SK-N-MC (cell line): Measurements from ENCODE around the gene MIA3.

ENCODE experiments used
- DNase-seq: peaks from one replicate; pipeline ENCODE4 v3.0.0-alpha.2; 2011; ENCODE audit warnings: low read depth, low spot score
- H3K27ac ChIP-seq: fragments of 200-600 bp; sonication (generic); 2 replicates; pipeline ENCODE4 v1.5.1; 2016; ENCODE audit warnings: mixed run types
- H3K36me3 ChIP-seq: fragments of 200-600 bp; sonication (generic); 2 replicates; pipeline ENCODE4 v1.6.1; 2017; ENCODE audit warnings: antibody characterized with exemption, low read length, mixed read lengths; ENCODE audit not compliant: insufficient read depth
- H3K4me3 ChIP-seq: fragments of 200-600 bp; sonication (generic); 2 replicates; pipeline ENCODE4 v1.5.1; 2016
- H3K9ac ChIP-seq: fragments of 200-600 bp; sonication (generic); 2 replicates; pipeline ENCODE4 v1.8.0; 2017; ENCODE audit warnings: mixed run types, mixed read lengths; ENCODE audit not compliant: insufficient read length
- H3K9me3 ChIP-seq: fragments of 200-600 bp; sonication (generic); 2 replicates; pipeline ENCODE4 v1.6.1; 2017; ENCODE audit warnings: low read depth, mild to moderate bottlenecking, antibody characterized with exemption, low read length, moderate library complexity, mixed read lengths
- EZH2 ChIP-seq: fragments of 200-600 bp; sonication (generic); IDR thresholded peaks from one replicate; pipeline ENCODE4 v1.6.1; 2017; ENCODE audit warnings: antibody characterized with exemption
- FOXP2 ChIP-seq: optimal IDR thresholded peaks from 2 replicates; pipeline ENCODE3; 2011; ENCODE audit warnings: mild to moderate bottlenecking, moderate library complexity; ENCODE audit not compliant: insufficient read depth; ENCODE audit errors: extremely low read length, control extremely low read depth
- POLR2AphosphoS5 ChIP-seq: IDR thresholded peaks from 2 replicates; pipeline ENCODE4 v1.6.1; 2012; ENCODE audit warnings: mild to moderate bottlenecking, low read depth, low read length, borderline replicate concordance

Gene MIA3

DNA sequence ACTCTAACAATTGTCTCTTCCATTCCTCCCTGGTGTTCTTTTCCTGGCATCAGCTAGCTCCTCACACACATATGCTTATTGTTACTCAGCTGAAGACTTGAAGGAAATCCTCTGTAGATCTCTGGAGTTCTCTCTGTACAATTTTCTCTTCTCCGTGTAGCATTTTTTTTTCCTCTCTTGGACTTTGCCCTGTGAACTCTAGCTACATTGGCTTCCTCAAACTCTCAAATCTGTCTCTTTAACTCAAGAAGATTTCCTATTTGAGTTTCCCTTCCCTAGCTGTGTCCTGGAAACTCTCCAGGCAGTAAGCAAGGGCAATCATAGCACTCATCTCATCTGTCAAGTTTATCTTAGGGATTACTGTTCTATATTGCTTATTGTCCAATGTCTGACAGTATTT is 4.3 kb upstream of the MIA3 start:
- no peak overlapping the region for H3K9ac ChIP-seq
- no peaks in the 10 kb centered on the region for H3K9me3 ChIP-seq
- TF ChIP-seq EZH2, result no peak
- TF ChIP-seq POLR2AphosphoS5, result no peak
- TF ChIP-seq FOXP2, result no peak
- no peaks in the 10 kb centered on the region for H3K36me3 ChIP-seq
- no peak for DNase-seq
- no peak overlapping the region for H3K4me3 ChIP-seq
- H3K27ac ChIP-seq, result no peak overlapping the region

DNA sequence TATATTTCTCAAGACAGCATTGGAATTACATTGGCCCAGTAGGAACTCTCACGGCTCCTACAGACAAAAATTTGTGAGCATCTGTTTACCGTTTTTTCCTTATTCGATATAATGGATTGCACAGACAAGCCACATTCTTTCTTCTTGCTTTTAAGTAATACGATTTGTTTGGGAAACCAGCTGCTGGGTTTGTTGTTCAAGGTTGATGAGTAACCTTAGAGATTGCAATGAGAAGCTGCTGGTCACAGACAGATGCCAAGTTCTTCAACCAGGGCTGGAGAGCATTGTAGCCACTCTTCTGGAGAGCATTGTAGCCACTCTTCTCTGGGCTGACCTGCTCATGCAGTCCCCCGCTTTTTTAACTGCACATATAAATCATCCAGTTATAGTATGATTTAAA is 1.4 kb upstream of the MIA3 start:
- DNase-seq, result no peak
- H3K9me3 ChIP-seq, result no peaks in the 10 kb centered on the region
- TF ChIP-seq FOXP2 (no peak), EZH2 (no peak), POLR2AphosphoS5 (no peak)
- no peak overlapping the region for H3K9ac ChIP-seq
- no peak overlapping the region for H3K27ac ChIP-seq
- no peaks in the 10 kb centered on the region for H3K36me3 ChIP-seq
- no peak overlapping the region for H3K4me3 ChIP-seq

DNA sequence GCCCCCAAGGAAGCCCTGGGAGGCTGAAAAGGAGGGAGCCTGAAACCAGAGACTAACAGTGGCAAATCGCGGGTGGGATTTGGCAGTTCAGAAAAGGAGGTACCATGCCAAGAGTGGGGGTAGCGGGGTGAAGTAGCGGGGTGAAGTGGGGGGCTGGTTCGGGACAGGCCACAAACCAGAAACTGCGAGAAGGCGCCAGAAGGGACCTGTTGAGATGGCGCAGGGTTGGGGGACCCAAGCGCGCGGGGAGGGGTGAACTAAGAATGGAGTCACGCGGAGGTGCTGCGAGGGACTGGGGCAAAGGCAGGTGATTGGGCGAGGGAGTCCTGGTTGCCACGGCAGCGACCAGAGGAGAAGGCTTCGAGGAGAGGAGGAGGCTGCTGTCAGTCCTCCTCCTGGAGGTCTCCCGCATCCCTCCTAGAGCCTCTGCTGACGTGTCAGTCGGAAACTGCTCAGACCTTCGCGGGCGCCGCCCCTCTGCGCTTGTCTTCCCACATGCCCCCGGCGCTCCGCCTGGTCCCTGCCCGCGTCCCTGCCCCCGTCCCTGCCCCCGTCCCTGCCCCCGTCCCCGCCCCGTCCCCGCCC is 438 bp upstream of the MIA3 start:
- H3K9ac ChIP-seq, result no peak overlapping the region
- H3K9me3 ChIP-seq, result no peaks in the 10 kb centered on the region
- DNase-seq, result peak; percentile 48
- H3K36me3 ChIP-seq, result peaks cover 2% of the 10 kb centered on the region; the same call in 1 of the 2 replicates
- peak overlapping the region; percentile 73 for H3K4me3 ChIP-seq
- TF ChIP-seq EZH2 (no peak), FOXP2 (no peak), POLR2AphosphoS5 (no peak)
- H3K27ac ChIP-seq, result no peak overlapping the region

DNA sequence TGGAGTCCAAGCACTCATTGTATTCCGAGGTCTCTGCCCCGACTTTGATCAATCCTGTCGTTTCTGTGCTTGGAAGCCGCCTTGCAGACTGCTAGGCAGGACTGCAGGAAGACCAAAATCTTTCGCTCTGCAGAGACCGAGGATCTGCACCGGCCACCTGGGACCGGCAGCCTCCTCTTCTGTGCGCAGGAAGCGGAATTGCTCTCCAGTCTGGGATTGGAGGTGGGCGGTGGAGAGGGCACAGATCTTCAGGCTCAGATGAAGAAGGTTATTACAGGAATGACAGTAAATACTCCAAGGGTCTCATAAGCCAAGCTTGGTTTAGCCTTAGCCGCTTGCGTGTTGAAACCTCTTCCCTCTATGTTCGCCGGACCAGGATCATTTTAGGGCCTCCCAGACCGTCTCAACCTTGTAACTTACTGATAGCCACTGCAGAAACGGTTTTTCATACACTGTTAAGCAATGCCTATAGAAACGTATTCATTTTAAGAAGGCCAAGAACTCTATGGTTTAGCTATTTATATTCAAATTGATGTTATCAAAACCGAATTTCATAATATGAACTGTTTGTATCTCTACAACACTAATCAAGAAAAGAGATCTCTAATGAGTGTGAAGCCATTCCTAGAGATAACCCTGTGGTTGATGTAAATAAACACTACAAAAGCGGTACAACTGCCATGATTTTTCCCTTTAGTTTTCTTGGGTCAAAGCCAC is 1.1 kb downstream of the MIA3 start:
- DNase-seq, result no peak
- H3K27ac ChIP-seq, result no peak overlapping the region

DNA sequence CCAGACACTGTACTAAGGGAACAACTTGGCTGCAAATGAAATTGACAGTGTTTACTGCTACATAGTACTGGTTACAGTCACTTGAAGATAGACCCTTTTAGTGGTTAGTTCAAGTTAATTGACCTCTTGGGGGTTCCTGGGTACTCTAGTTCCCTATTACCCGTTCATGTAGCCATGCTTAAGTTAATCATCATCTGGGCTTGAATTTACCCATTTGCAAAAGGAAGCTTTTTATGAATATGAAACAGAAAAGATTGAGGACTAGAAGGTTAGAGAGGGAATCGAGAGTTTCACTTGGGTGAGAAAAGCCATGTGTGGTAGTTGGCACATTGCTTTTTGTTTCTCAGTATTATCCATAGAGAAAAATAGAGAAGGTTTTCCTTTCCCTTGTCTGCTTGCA is 2.7 kb downstream of the MIA3 start:
- Histone ChIP-seq H3K36me3 (peaks cover 11% of the 10 kb centered on the region; the same call in 1 of the 2 replicates), H3K9ac (no peak overlapping the region), H3K27ac (no peak overlapping the region), H3K4me3 (no peak overlapping the region), H3K9me3 (no peaks in the 10 kb centered on the region)
- no peak for DNase-seq
- TF ChIP-seq EZH2, result no peak
- no peak for TF ChIP-seq POLR2AphosphoS5
- TF ChIP-seq FOXP2, result no peak

More for the DNA sequence above, 1.1 kb downstream of the MIA3 start:
- peak overlapping the region; percentile 79 for H3K9ac ChIP-seq
- no peaks in the 10 kb centered on the region for H3K9me3 ChIP-seq
- H3K36me3 ChIP-seq, result peaks cover 8% of the 10 kb centered on the region; the same call in 1 of the 2 replicates
- no peak for TF ChIP-seq FOXP2
- no peak for TF ChIP-seq POLR2AphosphoS5
- no peak for TF ChIP-seq EZH2
- H3K4me3 ChIP-seq, result peak overlapping the region; percentile 85

DNA sequence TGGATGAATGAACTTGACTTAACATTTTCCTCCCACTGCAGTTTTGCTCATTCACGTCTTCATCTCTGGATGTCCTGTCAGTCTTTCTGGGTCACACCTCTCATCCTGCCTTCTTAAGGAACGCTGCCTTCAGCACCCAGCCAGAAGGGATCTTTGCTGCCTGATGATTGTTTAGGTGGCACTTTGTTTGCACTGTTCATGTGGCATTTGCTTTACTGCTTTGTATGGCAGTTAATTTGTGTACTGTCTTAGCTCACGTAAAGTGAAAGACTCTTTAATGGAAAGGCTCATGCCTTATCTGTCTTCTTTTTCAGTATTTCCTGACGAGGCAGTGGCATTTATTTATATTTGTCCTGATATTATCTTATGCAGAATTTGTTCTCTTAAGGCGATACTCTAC is 4.9 kb downstream of the MIA3 start:
- no peak overlapping the region for H3K27ac ChIP-seq
- peaks cover 11% of the 10 kb centered on the region; the same call in 1 of the 2 replicates for H3K36me3 ChIP-seq
- H3K9me3 ChIP-seq, result no peaks in the 10 kb centered on the region
- H3K9ac ChIP-seq, result no peak overlapping the region
- H3K4me3 ChIP-seq, result no peak overlapping the region
- TF ChIP-seq FOXP2, result no peak
- TF ChIP-seq EZH2, result no peak
- TF ChIP-seq POLR2AphosphoS5, result no peak
- no peak for DNase-seq

DNA sequence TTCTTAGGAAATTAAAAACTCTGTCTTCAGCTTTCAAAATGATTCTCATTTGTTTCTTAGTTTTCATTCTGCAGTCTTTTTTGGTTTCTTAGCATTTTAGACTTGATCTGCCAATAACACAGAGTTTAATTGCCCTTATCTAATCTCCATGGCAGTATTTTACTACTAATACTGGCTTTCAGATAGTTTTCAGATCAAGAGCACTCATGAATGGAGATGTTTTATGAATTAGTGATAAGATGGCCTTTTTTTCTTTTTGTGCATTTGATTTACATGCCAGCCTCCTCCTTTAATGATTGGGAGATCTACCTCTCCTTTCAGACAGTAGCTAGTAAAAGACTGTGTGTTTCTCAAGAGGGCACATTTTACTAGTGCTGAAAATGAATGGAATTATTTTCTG is 5.6 kb downstream of the MIA3 start:
- Histone ChIP-seq H3K9me3 (no peaks in the 10 kb centered on the region), H3K27ac (no peak overlapping the region), H3K9ac (no peak overlapping the region), H3K4me3 (no peak overlapping the region), H3K36me3 (peaks cover 16% of the 10 kb centered on the region; the same call in 1 of the 2 replicates)
- no peak for TF ChIP-seq POLR2AphosphoS5
- TF ChIP-seq FOXP2, result no peak
- TF ChIP-seq EZH2, result no peak
- no peak for DNase-seq

DNA sequence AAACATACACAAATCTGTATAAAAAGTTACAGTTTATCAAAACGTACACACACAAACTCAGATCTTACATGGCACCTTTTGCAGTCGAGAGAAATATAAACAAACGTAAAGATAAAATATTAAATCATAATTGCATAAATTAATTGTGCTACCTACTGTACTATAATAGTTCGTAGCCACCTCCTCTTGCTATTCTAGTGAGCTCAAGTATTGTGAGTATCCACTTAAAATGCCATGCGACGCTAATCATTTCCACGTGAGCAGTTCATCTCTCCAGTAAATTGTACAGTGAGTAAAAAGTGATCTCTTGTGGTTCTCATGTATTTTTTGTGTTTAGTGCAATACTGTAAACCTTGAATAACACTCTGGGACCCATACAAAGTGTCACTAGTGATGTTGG is 6.3 kb downstream of the MIA3 start:
- Histone ChIP-seq H3K9me3 (no peaks in the 10 kb centered on the region), H3K4me3 (no peak overlapping the region), H3K9ac (no peak overlapping the region), H3K36me3 (peaks cover 23% of the 10 kb centered on the region; the same call in 1 of the 2 replicates), H3K27ac (no peak overlapping the region)
- no peak for TF ChIP-seq EZH2
- no peak for TF ChIP-seq FOXP2
- TF ChIP-seq POLR2AphosphoS5, result no peak
- DNase-seq, result no peak
